AG09309 (cell line): ENCODE results near the gene PLXNB2.

Experiments used
- DNase-seq: peaks from one replicate; pipeline ENCODE4 v3.0.0-alpha.2; 2010; ENCODE audit warnings: low read depth
- H3K4me3 ChIP-seq: 2 replicates; pipeline ENCODE4 v1.5.1; 2011; ENCODE audit warnings: mild to moderate bottlenecking, low read depth, low read length, moderate library complexity; ENCODE audit not compliant: control insufficient read depth
- TF ChIP-seq, protein P1 (sequence below): IDR thresholded peaks from 2 replicates; pipeline ENCODE4 v1.5.1; 2011; ENCODE audit warnings: mild to moderate bottlenecking, low read depth, low read length, inconsistent platforms; ENCODE audit not compliant: insufficient read depth, control insufficient read depth; ENCODE audit errors: missing control alignments

PLXNB2 gene

DNA sequence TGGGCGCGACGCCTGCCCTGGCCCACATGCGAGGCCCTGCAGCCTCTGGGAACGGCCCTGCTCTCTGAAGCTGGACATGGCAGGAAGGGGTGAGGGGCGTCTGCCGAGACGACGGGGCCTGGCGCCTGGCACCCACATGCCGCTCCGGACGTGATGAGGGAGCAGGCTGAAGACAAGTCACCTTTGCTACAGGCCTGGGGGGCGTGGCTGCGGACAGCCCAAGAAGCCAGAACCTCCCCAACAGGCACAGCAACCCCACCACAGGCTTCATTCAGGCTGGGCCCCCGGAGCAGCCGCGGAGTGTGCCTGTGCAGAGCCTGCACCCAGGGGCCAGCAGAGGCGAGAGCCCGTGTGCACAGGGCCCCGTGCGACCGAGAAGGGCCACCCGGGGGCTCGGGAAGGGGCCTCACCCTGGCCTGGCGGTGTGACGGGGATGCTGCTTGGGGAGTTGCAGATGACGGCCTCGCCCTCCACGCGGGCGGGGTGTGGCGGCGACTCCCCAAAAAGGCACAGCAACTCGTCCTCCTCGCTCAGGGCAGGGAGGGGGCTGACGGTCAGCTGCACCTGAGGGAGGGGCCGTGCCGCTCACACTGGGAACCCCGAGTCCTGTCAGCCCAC, 20.6 kb downstream of the PLXNB2 start:
- TF ChIP-seq, protein P1, sequence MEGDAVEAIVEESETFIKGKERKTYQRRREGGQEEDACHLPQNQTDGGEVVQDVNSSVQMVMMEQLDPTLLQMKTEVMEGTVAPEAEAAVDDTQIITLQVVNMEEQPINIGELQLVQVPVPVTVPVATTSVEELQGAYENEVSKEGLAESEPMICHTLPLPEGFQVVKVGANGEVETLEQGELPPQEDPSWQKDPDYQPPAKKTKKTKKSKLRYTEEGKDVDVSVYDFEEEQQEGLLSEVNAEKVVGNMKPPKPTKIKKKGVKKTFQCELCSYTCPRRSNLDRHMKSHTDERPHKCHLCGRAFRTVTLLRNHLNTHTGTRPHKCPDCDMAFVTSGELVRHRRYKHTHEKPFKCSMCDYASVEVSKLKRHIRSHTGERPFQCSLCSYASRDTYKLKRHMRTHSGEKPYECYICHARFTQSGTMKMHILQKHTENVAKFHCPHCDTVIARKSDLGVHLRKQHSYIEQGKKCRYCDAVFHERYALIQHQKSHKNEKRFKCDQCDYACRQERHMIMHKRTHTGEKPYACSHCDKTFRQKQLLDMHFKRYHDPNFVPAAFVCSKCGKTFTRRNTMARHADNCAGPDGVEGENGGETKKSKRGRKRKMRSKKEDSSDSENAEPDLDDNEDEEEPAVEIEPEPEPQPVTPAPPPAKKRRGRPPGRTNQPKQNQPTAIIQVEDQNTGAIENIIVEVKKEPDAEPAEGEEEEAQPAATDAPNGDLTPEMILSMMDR, result no peak
- H3K4me3 ChIP-seq, result no peak overlapping the region
- no peak for DNase-seq

DNA sequence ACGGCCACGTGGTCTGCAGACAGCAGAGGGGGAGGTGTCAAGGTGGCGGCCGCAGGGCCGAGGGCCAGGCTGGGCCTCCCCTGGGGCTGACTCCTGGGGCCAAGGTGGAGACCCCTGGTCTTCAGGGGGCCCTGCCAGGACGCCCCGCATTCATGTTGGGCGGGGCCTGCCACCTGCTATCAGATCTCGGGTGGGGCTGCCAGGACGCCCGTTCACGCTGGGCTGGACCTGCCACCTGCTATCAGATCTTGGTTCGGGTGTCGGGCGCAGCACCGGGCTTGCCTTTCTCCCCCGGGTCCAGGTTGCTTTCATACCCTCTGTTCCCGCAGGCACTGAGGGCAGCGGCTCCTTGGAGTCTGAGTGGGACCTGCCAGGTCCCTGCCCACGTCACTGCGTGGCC, 21.2 kb downstream of the PLXNB2 start:
- TF ChIP-seq, protein P1, result no peak
- no peak for DNase-seq
- no peak overlapping the region for H3K4me3 ChIP-seq

DNA sequence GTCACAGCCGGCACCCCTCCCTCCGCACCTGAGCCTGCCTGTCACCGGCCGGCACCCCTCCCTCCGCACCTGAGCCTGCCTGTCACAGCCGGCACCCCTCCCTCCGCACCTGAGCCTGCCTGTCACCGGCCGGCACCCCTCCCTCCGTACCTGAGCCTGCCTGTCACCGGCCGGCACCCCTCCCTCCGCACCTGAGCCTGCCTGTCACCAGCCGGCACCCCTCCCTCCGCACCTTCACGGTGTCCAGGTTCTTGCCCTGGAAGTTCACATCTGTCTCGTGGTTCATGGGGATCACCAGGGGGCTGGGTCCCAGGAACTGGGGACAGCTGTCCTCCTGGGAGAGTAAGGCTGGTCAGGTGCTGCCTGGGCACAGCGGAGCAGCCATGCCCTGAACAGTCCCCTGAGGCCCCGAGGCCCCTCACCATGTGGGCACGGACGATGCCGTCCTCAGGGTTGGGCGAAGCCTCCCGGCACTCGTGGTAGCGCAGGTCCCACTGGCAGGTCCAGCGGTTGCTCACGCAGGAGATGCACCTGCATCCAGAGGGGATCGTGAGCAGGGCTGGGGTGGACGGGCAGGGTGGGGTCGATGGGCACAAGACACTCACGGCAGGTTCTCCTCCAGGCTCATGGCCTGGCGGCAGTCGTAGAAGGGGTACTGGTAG, 21.7 kb downstream of the PLXNB2 start:
- DNase-seq, result no peak
- no peak overlapping the region for H3K4me3 ChIP-seq
- TF ChIP-seq, protein P1, result no peak

DNA sequence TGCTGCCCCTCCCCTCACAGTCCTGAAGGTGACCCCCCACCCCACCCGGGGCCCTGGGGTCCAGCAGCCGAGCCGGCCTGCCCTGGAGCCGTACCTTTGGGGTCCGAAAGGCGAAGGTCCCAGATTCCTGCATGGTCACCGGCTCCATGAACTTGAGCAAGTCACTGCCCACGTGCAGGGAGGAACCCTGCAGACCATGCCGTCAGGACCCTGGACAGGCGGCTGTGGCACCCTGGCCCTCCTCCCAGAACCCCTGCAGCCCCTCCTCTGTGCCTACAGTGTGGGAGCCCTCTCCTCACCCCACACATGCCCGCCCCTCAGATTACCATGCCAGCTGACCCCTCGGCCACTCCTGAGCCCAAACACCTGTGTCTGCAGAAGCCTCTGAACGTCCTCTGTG, 23.0 kb downstream of the PLXNB2 start:
- TF ChIP-seq, protein P1, result no peak
- no peak overlapping the region for H3K4me3 ChIP-seq
- no peak for DNase-seq

DNA sequence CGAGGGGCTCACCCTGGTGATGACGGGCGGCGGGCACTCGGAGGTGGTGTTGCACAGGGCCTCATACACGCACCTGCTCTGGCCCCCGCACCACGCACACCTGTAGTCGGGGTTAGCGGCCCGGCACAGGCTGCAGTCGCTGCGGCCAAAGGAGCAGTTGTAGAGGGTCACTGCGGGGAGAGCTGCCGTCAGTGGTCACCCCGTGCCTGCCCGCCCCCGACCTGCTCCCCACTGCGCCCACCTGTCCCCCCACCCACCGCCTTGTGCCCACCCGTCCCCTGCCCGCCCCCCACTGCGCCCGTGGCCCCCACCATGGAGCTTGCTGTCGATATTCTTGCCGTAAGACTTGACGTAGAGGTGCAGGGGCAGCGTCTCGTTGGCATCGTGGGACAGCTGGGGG, 23.6 kb downstream of the PLXNB2 start:
- DNase-seq, result no peak
- H3K4me3 ChIP-seq, result no peak overlapping the region
- TF ChIP-seq, protein P1, result no peak

DNA sequence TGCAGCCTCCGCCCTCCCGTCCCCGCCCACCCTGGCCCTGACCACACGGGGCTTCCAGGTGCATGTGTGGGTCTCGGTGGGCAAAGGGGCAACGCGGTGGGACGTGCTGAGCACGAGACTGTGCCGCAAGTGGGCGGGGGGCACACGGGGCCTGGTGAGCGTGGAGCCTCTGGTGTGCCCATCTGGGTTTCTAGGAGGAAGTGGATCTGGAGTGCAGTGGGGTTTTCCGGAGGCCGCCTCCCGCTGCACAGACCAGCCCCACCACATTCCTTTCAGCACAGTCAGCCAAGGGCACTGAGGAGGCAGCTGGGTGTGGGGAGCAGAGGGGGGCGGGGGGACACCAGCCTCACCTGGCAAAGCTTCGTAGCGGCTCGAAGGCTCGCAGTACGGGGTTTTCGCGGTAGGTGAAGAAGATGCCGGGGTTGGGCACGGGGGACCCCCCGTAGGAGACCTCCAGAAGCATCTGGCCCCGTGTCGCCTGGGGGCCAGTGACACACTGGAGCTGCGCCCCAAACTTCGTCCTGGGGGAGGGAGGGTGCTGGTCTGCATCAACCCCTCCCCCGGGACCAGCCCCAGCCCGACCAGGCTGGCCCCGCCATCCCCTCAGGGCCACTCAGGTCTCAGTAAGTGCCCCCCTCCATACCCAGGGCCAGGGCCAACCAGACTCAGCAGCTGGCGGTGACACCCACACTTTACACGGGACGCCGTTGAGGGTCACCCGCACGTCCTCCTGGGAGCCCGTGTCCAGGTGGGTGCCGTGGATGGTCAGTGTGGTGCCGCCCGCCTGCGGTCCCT, 24.9 kb downstream of the PLXNB2 start:
- H3K4me3 ChIP-seq, result no peak overlapping the region
- TF ChIP-seq, protein P1, result no peak
- DNase-seq, result no peak
